ENCODE data around the gene JOSD2.

Gene JOSD2

DNA sequence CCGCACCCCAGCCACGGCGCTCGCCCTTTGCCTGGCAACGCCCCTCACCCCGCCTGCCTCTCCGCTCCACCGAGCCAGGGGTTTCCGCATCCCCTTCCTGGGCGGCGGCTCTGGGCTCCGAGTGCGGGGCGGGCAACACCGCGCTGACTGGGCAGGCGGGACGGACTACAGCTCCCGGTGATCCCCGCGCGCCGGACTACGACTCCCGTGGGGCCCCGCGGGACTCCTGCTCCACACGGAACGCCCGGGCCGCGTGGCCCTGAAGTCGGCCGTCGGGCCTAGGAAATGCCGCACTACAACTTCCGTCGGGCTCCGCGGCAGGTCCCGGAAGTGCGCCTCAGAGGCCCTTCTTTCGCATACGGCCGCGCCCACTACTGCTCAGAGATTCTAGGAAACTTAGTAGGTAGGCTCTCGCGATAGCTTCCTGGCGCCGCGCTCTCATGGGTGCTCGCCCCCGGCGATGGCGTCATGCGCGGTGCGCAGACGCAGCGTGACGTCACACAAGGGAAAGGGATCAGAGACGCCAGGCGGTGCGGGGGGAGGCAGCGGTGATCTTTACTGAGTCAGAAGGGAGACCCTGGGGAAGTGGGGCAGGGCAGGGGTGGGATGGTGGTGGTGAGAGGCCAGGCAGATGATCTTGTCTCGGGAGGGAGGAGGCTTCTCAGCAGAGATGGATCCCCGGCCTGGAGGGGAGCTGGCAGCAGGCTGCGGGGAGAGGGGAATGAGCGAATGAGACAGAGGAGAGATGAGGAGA lies at the start of gene JOSD2:
JOSD2 (minus strand) TSS at position 123 of the 754 bp plus-strand sequence. CDS start 760 bp downstream, outside the sequence.
- DNase-seq (ENCODE audit: low read depth), result peak; percentile 94

GRCh38 chr19:50559636-50560035 lies 48.6 kb upstream of the JOSD2 start:
- DNase-seq (ENCODE audit: low read depth), result no peak

- DNase-seq (ENCODE audit: low read depth), result no peak
Observed at GRCh38 chr19:50558449-50558848, 47.5 kb upstream of the JOSD2 start.

- DNase-seq (ENCODE audit: low read depth), result no peak
Observed at GRCh38 chr19:50558039-50558438, 47.0 kb upstream of the JOSD2 start.

GRCh38 chr19:50557009-50557613 lies 46.1 kb upstream of the JOSD2 start:
- DNase-seq (ENCODE audit: low read depth), result no peak

DNA sequence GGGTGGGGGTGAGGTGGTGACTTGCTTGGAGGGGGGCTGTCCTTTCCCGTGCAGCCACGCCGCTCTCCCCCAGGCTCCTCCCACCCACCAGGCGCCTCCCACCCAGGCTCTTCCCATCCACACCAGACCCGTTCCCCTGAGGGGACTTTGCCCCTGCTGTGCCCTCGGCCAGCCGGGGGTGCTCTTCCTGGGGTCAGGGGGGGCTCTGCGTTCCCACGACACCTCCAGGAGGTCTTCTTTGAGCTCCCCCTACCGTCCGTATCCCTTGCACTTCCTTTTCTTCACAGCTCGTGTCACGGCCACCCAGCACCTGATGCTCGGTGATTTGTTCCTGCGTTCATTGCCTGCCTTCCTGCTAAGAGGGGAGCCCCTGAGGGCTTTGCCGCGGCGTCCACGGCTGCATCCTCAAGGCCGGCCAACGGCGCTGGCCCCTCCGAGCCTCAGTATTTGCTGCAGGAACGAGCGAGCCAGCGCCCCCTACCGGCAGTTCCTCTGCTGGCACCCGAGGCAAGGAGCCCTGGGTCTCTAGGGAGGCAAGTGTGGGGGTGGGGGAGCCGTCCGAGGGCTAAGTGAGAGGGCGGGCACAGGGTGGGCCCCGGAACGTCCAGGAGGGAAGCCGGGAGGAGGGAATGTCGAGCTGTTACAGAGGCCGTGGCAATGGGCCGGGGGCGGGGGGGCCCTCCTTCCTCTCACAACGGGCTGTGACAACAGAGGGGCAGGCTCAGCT lies 45.5 kb upstream of the JOSD2 start:
- DNase-seq (ENCODE audit: low read depth), result no peak

DNA sequence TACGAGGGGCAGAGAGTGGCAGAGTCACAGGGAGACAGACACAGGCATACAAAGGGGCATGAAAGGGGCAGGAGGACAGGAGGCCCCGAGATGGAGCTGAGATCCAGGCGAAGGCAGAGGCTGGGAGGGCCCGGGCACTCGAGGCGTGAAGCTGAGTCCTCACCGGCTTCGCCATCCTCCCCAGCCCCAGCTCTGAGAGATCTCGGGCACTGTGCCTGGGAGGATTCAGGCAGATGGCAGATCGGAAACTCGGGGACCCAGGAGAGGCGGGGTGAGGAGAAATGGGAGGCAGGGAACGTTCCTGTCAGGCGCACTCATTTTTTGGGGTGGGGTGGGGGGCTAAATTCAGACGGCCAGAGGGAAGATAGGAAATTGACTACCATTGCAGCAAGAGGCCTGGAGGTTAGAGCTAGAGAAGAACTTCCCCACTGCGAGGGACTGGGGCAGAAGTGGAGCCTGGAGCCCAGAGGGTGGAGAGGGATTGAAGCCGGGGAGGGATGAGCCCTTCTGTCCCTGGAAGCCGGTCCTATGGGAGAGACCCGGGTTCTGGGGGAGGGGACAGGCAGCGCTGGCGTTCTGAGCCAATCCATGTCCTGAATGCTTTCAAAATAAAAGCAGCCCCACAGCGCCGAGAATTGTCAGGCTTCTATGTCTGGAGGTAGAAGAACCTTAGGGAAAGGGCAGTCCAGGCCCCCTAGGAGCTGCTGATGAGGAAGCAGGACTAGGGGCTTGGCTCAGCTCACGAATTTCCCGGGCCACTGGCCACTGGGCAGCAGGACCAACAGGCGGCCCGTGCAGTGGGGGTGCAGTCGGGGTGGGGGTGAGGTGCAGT lies 44.7 kb upstream of the JOSD2 start:
- DNase-seq (ENCODE audit: low read depth), result no peak

DNA sequence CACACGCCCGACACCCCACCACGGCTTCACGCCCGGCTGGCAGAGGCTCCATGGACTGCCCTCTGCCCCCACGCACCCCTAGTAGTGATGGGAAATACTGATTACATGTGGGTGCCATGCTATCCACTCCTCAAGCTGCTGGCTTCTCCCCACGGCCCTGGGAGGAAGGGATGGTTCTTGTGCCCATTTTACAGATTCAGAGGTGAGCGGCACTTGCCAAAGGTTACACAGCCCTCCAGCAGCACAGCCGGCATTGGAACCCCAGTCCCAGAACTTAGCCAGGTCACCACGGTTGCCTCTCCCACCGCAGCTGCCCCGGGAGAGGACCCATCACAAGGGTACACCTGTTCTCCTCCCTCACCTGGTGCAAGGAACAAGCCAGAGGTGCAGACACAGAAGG lies 44.0 kb upstream of the JOSD2 start:
- no peak for DNase-seq (ENCODE audit: low read depth)

GRCh38 chr19:50554212-50554611 lies 43.2 kb upstream of the JOSD2 start:
- no peak for DNase-seq (ENCODE audit: low read depth)

DNA sequence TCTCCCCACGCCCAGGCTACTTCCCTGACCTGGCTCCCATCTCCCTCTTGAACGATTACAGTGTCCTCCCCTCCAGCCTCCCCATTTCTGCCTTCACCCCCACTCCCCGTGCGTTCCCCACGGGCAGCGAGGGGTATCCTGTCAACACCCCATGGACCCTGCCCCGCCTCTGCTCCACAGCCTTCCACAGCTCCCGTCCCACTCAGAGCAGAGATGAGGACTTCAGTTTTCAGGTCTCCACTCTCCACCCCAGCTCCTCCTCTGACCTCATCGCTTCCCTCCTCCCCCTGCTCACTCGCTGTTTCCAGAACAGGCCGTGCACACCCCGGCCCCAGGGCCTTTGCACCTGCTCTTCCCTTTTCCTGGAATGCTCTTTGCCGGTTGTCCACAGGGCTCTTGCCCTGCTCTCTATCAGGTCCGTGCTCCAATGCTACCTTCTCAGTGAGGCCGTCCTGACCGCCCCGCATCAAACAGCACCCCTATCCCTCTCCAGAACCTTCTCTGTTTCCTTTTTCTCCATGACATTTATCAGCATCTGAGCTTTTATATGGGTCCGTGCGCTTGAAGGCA lies 42.2 kb upstream of the JOSD2 start:
- no peak for DNase-seq (ENCODE audit: low read depth)

DNA sequence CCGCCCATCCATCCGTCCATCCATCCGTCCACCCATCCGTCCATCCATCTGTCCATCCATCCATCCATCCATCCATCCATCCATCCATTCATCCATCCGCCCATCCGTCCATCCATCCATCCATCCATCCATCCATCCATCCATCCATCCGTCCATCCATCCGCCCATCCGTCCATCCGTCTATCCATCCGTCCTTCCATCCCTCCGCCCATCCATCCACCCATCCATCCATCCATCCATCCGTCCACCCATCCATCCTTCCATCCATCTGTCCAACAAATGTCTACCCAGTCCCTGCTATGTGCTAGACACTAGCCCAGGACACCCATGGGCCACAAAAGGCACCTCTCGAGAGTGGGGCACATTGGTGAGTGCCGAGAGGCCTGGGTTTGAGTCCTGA lies 41.5 kb upstream of the JOSD2 start:
- DNase-seq (ENCODE audit: low read depth), result no peak

DNA sequence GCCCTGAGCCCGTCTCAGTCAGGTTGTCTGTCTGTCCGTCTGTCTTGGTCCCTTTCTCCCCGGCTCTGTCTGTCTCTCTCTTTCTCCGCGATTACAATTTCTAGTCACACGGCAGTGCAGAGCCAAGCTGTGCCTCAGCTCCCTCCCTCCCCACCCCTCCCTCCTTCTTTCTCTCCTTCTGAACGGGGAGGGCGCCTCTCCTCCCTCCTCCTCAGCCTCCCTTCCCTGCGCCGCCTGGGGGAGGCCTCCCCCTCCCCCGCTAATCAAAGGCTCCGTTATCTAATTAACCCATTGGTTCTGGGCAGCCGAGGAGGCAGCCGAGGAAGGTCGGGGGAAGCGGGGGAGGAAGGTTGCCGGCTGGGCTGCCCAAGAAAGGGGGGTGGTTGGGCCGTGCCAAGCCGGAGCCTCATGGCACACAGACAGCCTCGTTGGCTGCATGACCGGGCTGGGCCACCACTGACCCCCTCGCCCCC lies 40.8 kb upstream of the JOSD2 start:
- DNase-seq (ENCODE audit: low read depth), result no peak

GRCh38 chr19:50551034-50551714 lies 40.2 kb upstream of the JOSD2 start:
- no peak for DNase-seq (ENCODE audit: low read depth)

DNA sequence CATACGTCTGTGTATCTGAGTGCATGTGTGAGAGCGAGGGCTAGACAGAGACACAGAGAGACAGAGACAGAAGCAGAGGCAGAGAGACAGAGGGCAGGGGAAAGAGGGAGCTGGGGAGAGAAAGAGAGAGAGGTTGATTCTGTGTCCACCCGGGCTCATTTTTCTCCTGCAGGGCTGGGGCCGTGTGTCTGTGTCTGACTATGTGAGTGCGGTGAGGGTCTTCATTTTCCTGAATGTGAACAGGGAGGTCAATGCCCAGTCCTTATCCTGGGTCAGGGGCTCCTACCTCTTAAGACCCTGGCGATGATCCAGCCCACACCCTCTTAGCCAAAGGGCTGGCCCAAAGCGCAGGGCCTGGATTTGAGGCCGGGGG lies 39.6 kb upstream of the JOSD2 start:
- DNase-seq (ENCODE audit: low read depth), result no peak

GRCh38 chr19:50549927-50550593 lies 39.1 kb upstream of the JOSD2 start:
- no peak for DNase-seq (ENCODE audit: low read depth)

DNA sequence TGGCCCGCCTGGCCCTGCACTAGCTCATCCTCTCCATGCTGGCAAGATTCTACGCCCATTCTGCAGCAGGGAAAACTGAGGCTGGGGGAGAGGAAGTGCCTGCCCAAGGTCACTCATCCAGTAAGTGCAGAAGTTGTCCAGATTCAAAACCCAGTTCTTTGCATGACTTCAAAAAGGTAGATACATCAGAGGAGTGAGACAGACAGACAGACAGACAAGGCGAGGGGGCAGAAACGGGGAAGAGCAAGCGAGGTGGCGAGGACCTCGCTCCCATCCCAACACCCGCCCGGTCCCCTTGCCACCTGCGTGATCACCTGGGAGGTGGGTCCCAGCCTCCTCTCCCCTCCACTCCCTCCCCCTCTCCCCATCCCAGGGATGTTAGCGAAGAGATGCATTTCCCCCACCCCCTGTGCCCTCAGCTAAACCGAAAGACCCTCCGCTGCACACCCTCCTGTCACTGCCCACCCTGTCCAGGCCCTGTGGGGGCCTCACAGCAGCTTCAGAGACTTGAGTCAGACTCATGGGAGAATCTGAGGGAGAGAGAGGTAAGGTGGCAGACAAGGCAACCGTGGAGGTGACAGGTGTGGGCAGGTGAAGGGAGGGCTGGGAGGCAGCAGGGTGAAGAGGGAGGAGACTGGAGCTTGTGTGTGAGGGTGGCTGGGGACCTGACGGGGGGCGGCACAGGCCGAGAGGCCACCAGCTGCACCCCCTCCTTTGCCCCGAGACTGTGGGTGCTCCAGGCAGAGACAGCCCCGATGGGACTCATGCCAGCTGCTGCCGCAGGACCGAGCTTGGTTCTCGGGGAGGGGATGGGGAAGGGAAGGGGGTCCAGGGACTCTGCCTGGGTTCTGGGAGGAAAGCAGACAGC lies 38.3 kb upstream of the JOSD2 start:
- DNase-seq (ENCODE audit: low read depth), result no peak

DNA sequence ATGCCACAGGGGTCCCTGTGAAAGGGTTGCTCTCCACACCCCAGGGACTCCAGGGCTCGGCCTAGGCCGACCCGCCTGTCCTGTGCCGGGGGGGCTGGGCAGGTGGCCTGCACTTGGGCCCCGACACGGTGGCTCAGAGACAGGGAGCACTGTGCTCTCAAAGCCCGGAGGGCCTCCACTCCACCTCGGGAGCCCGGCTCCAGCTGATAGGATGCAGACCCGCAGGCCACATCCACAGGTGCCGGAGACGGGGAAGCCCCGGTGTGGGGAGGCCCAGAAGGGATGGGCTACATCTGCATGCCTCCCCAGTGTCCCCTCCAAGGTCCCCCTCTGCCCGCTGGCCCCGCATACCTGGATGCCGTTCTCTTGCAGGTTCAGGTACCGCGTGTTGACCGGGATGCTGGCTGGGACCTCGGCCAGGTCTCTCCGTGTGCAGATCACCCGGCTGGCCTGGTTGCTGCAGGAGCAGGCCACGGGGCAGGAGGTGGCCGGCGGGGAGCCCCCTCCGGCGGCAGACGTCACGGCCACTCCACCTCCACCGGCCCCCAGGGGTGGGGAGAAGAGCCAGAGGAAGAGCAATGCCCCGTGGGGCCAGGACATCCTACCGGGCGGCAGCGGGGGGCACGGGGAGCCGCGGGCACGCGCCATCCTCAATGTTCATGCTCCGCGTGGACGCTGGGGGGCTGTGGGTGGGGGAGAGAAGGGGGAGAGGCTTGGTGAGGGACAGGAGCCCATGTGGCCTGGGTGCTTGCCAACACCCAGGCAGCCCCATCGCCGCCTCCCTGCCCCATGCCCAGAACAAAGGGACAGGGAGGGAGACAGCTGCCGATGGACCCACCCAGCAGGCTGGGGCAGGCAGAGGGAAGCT lies 37.4 kb upstream of the JOSD2 start:
- no peak for DNase-seq (ENCODE audit: low read depth)

- DNase-seq (ENCODE audit: low read depth), result no peak
Observed at GRCh38 chr19:50547385-50548190, 36.6 kb upstream of the JOSD2 start.
